ENCODE results near the gene TGIF2.
"Not testable (repeated sequence)": the region's sequence is repeated elsewhere in the genome, so short reads cannot be mapped to it uniquely, and the experiment has no call there.

Gene TGIF2

DNA sequence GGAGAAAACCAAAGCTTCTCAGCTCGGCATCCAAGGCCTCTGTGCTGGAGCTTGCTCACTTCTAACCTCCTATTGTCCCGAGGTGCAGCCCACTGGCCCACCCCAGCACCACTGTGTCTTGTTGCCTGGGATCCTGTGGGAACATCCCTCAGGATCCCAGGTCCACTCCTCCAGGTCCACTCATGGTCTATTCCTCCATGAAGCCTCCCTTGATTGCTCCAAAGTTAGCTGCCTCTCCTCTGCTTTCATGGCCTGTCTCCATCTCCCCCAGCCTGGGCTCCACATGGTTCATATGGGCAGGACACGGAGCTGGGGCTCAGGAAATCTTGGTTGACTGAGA, 58.7 kb downstream of the TGIF2 start:
- Histone ChIP-seq H3K4me3 (replicated peaks; ENCODE audit: low read depth, low read length) (no peak overlapping the region), H3K36me3 (ENCODE audit: control insufficient read depth, insufficient read depth, low read length) (no peaks in the 10 kb centered on the region), H3K27me3 (replicated peaks; ENCODE audit: control insufficient read depth, insufficient read depth, low read length) (no peaks in the 10 kb centered on the region)
- no peak for TF ChIP-seq CTCF (IDR thresholded peaks at IDR 0.05; ENCODE audit: insufficient read depth, low read length, poor library complexity, severe bottlenecking)
- DNase-seq (ENCODE audit: extremely low read depth, insufficient read length) = no peak

DNA sequence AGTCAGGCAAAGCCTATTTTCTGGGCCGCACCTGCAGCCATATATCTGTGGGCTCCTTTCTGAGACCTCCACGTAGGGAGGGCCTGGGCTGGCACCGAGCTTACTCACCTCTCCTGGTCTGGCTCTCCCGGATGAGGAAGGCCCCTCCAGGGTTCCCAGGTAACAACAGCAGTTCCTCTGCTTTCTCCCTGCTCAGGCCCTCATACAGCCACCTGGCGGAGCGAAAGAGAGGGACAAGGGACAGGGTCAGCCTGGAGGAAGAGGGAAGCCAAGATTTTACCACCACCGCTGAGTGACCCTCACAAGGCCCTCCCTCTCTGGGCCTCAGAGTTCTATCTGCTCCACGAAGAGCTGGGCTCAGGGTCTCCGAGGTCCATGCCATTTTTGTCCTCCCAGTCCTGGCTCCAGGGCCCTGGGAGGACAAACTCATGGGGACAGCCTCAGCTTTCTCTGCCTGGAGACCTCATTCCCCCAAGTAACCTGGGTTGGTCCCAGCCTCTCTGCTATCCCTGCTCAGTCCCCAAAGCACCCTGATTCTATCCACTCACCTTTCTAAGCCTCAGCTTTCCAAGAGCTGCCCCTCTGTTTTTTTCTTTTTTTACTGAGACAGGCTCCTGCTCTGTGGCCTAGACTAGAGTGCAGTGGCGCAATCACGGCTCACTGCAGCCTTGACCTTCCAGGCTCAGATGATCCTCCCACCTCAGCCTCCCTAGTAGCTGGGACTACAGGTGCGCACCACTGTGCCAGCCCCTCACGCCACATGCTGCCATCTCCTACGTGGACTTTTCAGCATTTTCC, 59.3 kb downstream of the TGIF2 start:
- H3K27me3 ChIP-seq (replicated peaks; ENCODE audit: control insufficient read depth, insufficient read depth, low read length) = no peaks in the 10 kb centered on the region
- H3K4me3 ChIP-seq (replicated peaks; ENCODE audit: low read depth, low read length) = no peak overlapping the region
- H3K36me3 ChIP-seq (ENCODE audit: control insufficient read depth, insufficient read depth, low read length) = no peaks in the 10 kb centered on the region
- no peak for TF ChIP-seq CTCF (IDR thresholded peaks at IDR 0.05; ENCODE audit: insufficient read depth, low read length, poor library complexity, severe bottlenecking)
- DNase-seq (ENCODE audit: extremely low read depth, insufficient read length) = no peak

DNA sequence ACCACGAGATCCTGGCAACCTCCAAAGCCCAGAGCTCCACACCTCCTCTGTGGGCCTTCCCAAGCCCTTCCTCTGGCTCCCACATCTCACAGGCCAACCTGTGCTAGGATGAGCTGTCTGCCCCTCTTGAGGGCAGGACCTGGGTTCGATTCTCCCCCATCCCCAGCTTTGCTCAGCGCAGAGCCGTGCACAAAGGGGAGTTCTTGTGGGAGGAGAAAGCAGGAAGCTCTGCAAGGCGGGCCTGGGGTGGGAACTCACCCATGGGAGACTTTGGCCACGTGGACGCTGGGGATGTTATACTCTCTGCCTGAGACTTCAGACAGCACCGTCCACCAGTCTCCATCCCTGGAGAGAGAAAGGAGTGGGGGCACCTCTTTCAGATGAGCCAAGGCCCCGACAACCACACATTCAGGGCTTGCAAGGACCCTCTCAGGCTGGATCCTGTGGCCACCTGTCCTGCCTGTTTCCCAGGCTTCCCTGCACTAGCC, 59.9 kb downstream of the TGIF2 start:
- TF ChIP-seq CTCF (IDR thresholded peaks at IDR 0.05; ENCODE audit: insufficient read depth, low read length, poor library complexity, severe bottlenecking) = no peak
- H3K36me3 ChIP-seq (ENCODE audit: control insufficient read depth, insufficient read depth, low read length) = no peaks in the 10 kb centered on the region
- no peak overlapping the region for H3K4me3 ChIP-seq (replicated peaks; ENCODE audit: low read depth, low read length)
- no peaks in the 10 kb centered on the region for H3K27me3 ChIP-seq (replicated peaks; ENCODE audit: control insufficient read depth, insufficient read depth, low read length)
- no peak for DNase-seq (ENCODE audit: extremely low read depth, insufficient read length)

- no peak for DNase-seq (ENCODE audit: extremely low read depth, insufficient read length)
- TF ChIP-seq CTCF (IDR thresholded peaks at IDR 0.05; ENCODE audit: insufficient read depth, low read length, poor library complexity, severe bottlenecking) = no peak
- H3K4me3 ChIP-seq (replicated peaks; ENCODE audit: low read depth, low read length) = no peak overlapping the region
- H3K36me3 ChIP-seq (ENCODE audit: control insufficient read depth, insufficient read depth, low read length) = no peaks in the 10 kb centered on the region
- no peaks in the 10 kb centered on the region for H3K27me3 ChIP-seq (replicated peaks; ENCODE audit: control insufficient read depth, insufficient read depth, low read length)
Measured at GRCh38 chr20:36634342-36634741, 60.9 kb downstream of the TGIF2 start.

GRCh38 chr20:36638876-36639400, 65.5 kb downstream of the TGIF2 start:
- not testable (repeated sequence) for DNase-seq (ENCODE audit: extremely low read depth, insufficient read length); H3K27me3 ChIP-seq (replicated peaks; ENCODE audit: control insufficient read depth, insufficient read depth, low read length); H3K36me3 ChIP-seq (ENCODE audit: control insufficient read depth, insufficient read depth, low read length); H3K4me3 ChIP-seq (replicated peaks; ENCODE audit: low read depth, low read length)

DNA sequence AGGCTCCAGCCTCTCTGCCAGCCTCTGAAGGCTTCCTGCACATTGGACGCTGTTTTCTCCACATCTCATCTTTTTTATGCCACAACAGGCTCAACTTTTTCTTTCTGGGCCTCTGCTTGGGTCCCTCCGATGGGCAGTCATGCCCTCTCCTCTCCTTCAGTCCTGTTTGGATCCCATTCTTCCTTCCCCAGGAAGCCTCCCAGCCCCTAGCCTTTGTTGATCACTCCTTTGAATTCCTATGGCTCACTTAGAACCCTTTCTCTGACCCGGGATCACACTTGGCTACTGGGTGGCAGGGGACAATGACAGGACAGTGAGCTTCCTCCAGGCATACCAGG, 68.1 kb downstream of the TGIF2 start:
- no peak for TF ChIP-seq CTCF (IDR thresholded peaks at IDR 0.05; ENCODE audit: insufficient read depth, low read length, poor library complexity, severe bottlenecking)
- H3K36me3 ChIP-seq (ENCODE audit: control insufficient read depth, insufficient read depth, low read length) = no peaks in the 10 kb centered on the region
- H3K27me3 ChIP-seq (replicated peaks; ENCODE audit: control insufficient read depth, insufficient read depth, low read length) = no peaks in the 10 kb centered on the region
- no peak for DNase-seq (ENCODE audit: extremely low read depth, insufficient read length)
- H3K4me3 ChIP-seq (replicated peaks; ENCODE audit: low read depth, low read length) = no peak overlapping the region
